Nephron (organoid): ENCODE measurements around the gene SORT1.

Experiments
- H3K27ac Mint-ChIP-seq, 3 experiments: 2 replicates each; pipeline ENCODE4 v1.8.0; 2020; ENCODE audit warnings: mixed read lengths in 3 of 3, mild to moderate bottlenecking in 2 of 3, moderate library complexity in 1 of 3
- H3K27me3 Mint-ChIP-seq: 2 replicates; pipeline ENCODE4 v1.8.0; 2021; ENCODE audit warnings: low read depth, mild to moderate bottlenecking, moderate library complexity, mixed read lengths
- H3K36me3 Mint-ChIP-seq: 2 replicates; pipeline ENCODE4 v1.8.0; 2020; ENCODE audit warnings: low read depth, mixed read lengths
- H3K4me1 Mint-ChIP-seq: 2 replicates; pipeline ENCODE4 v1.8.0; 2020; ENCODE audit warnings: mixed read lengths
- H3K4me3 Mint-ChIP-seq, 3 experiments: 2 replicates each; pipeline ENCODE4 v1.8.0; 2020; ENCODE audit warnings: mild to moderate bottlenecking in 3 of 3, mixed read lengths in 3 of 3, moderate library complexity in 2 of 3
- H3K9me3 Mint-ChIP-seq: 2 replicates; pipeline ENCODE4 v1.8.0; 2020; ENCODE audit warnings: mixed read lengths
- CTCF ChIP-seq, 3 experiments: fragments of 200-600 bp; sonication (generic); IDR thresholded peaks; one replicate each; pipeline ENCODE4 v1.5.0; 2021; ENCODE audit warnings: antibody characterized with exemption in 3 of 3; ENCODE audit not compliant: unreplicated experiment in 3 of 3

The SORT1 gene

GRCh38 chr1:109392037-109392787 lies 5.5 kb downstream of the SORT1 start:
- H3K27ac Mint-ChIP-seq, result peak overlapping the region; percentile 86 to 96 (median 92)
- H3K27me3 Mint-ChIP-seq, result peaks cover 11% of the 10 kb centered on the region
- H3K9me3 Mint-ChIP-seq, result no peaks in the 10 kb centered on the region
- no peaks in the 10 kb centered on the region for H3K36me3 Mint-ChIP-seq
- peaks cover 80% of the 10 kb centered on the region for H3K4me1 Mint-ChIP-seq
- peak overlapping the region; percentile 37 to 73 (median 70) for H3K4me3 Mint-ChIP-seq
- no peak for TF ChIP-seq CTCF (IDR thresholded peaks at IDR 0.05; ENCODE audit: unreplicated experiment in 3 of 3)

GRCh38 chr1:109391626-109392025 lies 6.1 kb downstream of the SORT1 start:
- Mint-ChIP-seq H3K27ac (peak overlapping the region; percentile 88 to 96 (median 92)), H3K9me3 (no peaks in the 10 kb centered on the region), H3K4me1 (peaks cover 80% of the 10 kb centered on the region), H3K27me3 (peaks cover 11% of the 10 kb centered on the region), H3K4me3 (peak overlapping the region; percentile 24 to 51 (median 33)), H3K36me3 (no peaks in the 10 kb centered on the region)
- TF ChIP-seq CTCF (IDR thresholded peaks at IDR 0.05; ENCODE audit: unreplicated experiment in 3 of 3), result no peak

GRCh38 chr1:109391157-109391556 lies 6.6 kb downstream of the SORT1 start:
- Mint-ChIP-seq H3K9me3 (no peaks in the 10 kb centered on the region), H3K27ac (peak overlapping the region; percentile 88 to 96 (median 92)), H3K4me3 (peak overlapping the region in 2 of 3 experiments; percentile 33 to 51), H3K36me3 (no peaks in the 10 kb centered on the region), H3K27me3 (peaks cover 6% of the 10 kb centered on the region), H3K4me1 (peaks cover 80% of the 10 kb centered on the region)
- no peak for TF ChIP-seq CTCF (IDR thresholded peaks at IDR 0.05; ENCODE audit: unreplicated experiment in 3 of 3)

DNA sequence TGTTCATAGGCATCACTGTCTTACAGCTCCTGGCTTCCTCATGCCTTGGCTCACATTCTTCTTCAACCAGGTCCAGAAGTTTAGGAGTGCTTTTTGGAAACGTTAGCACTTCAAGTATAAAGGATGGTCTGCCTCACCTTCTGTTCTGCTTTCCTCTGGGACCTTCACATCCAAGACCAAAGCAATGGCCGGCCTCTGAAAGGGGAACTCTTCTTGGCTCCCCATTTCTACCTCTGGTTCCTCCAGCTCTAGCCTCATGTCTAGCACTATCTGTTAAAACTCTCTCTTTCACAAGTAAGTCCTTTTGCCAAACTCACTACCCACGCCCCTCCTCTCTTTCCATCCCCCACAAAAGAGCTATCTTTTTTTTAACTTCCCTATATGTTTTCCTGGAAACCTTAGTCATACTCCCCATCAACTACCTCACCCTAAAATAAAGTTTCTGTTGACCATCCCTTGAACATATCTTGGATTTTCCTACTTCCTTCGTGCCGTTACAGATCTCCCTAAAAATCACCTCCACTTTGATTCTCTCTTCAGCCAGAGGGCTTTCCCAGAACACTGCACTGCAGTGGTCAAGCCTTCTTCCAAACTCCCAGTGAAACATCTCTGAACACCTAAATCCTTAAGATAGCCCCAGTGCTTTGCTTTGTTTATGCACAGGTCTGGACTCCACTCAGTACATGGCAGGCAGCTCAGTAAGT lies 7.9 kb downstream of the SORT1 start:
- TF ChIP-seq CTCF (IDR thresholded peaks at IDR 0.05; ENCODE audit: unreplicated experiment in 3 of 3), result no peak
- Mint-ChIP-seq H3K9me3 (no peaks in the 10 kb centered on the region), H3K4me1 (peaks cover 80% of the 10 kb centered on the region), H3K27me3 (no peaks in the 10 kb centered on the region), H3K36me3 (no peaks in the 10 kb centered on the region), H3K4me3 (peak overlapping the region in 1 of 3 experiments; percentile 12), H3K27ac (peak overlapping the region; percentile 6 to 96 (median 81))

GRCh38 chr1:109388884-109389637 lies 8.7 kb downstream of the SORT1 start:
- no peak overlapping the region for H3K4me3 Mint-ChIP-seq
- H3K36me3 Mint-ChIP-seq, result no peaks in the 10 kb centered on the region
- no peak for TF ChIP-seq CTCF (IDR thresholded peaks at IDR 0.05; ENCODE audit: unreplicated experiment in 3 of 3)
- no peaks in the 10 kb centered on the region for H3K27me3 Mint-ChIP-seq
- H3K9me3 Mint-ChIP-seq, result no peaks in the 10 kb centered on the region
- peaks cover 78% of the 10 kb centered on the region for H3K4me1 Mint-ChIP-seq
- H3K27ac Mint-ChIP-seq, result peak overlapping the region in 2 of 3 experiments; percentile 81 to 96
